ENCODE measurements around the gene FBXL14.

Gene FBXL14

GRCh38 chr12:1532375-1533165 lies 61.8 kb downstream of the FBXL14 start:
- no peak for TF ChIP-seq CTCF (IDR thresholded peaks at IDR 0.05; ENCODE audit: borderline replicate concordance, control extremely low read depth, extremely low read depth, insufficient read depth, missing control alignments)
- in situ Hi-C loops (cut with MboI; ENCODE audit: low sequenced_read_pairs, unreplicated experiment): no loop called here
- no peak for DNase-seq (ENCODE audit: low spot score)

GRCh38 chr12:1531654-1532374 lies 62.6 kb downstream of the FBXL14 start:
- peak; percentile 64 for DNase-seq (ENCODE audit: low spot score)
- TF ChIP-seq CTCF (IDR thresholded peaks at IDR 0.05; ENCODE audit: borderline replicate concordance, control extremely low read depth, extremely low read depth, insufficient read depth, missing control alignments): no peak
- in situ Hi-C loops (cut with MboI; ENCODE audit: low sequenced_read_pairs, unreplicated experiment): no loop called here

- peak; percentile 49 for DNase-seq (ENCODE audit: low spot score)
- TF ChIP-seq CTCF (IDR thresholded peaks at IDR 0.05; ENCODE audit: borderline replicate concordance, control extremely low read depth, extremely low read depth, insufficient read depth, missing control alignments): no peak
- in situ Hi-C loops (cut with MboI; ENCODE audit: low sequenced_read_pairs, unreplicated experiment): no loop called here
Measured at GRCh38 chr12:1531153-1531653, 63.2 kb downstream of the FBXL14 start.

GRCh38 chr12:1530592-1531152 lies 63.7 kb downstream of the FBXL14 start:
- in situ Hi-C loops (cut with MboI; ENCODE audit: low sequenced_read_pairs, unreplicated experiment): no loop called here
- TF ChIP-seq CTCF (IDR thresholded peaks at IDR 0.05; ENCODE audit: borderline replicate concordance, control extremely low read depth, extremely low read depth, insufficient read depth, missing control alignments): no peak
- peak; percentile 59 for DNase-seq (ENCODE audit: low spot score)

GRCh38 chr12:1529862-1530591 lies 64.4 kb downstream of the FBXL14 start:
- TF ChIP-seq CTCF (IDR thresholded peaks at IDR 0.05; ENCODE audit: borderline replicate concordance, control extremely low read depth, extremely low read depth, insufficient read depth, missing control alignments): no peak
- DNase-seq (ENCODE audit: low spot score): peak; percentile 64
- in situ Hi-C loops (cut with MboI; ENCODE audit: low sequenced_read_pairs, unreplicated experiment): no loop called here

All from GM13976 (cell line).